ENCODE data around the gene LPAR1.

GRCh38 chr9:110986529-110986928 is 51.7 kb downstream of the LPAR1 start:
- TF ChIP-seq CTCF (IDR thresholded peaks at IDR 0.05; ENCODE audit: low read depth, low read length): no peak
- TF ChIP-seq EZH2phosphoT487 (IDR thresholded peaks at IDR 0.05; ENCODE audit: low read depth): no peak
